A673 (cell line): ENCODE results near the gene CLDN7. TPM values are rescaled to one million over a fixed set of nuclear protein-coding genes. Genes with fewer than 3 reads are reported as not detected.
A peak's percentile ranks its signal among the peaks of the same experiment; 100 is the strongest.

Source experiments
- BruUV-seq: library from RNA; stranded (reverse); fragments of 400-500 nt; replicated peaks from 2 replicates; lab custom pipeline; 2021; lab: Mats Ljungman, UMichigan
- CTCF ChIA-PET: fragments of 300-600 bp; sonication (Branson Sonifier 250); formaldehyde crosslinking; loops from one replicate; lab custom pipeline; 2022; ENCODE audit warnings: antibody characterized with exemption; lab: Charles Lee
- POLR2A ChIA-PET: fragments of 300-600 bp; sonication (Branson Sonifier 250); formaldehyde crosslinking; loops from one replicate; lab custom pipeline; 2022; ENCODE audit warnings: antibody characterized with exemption; ENCODE audit not compliant: low non-redundant PET; lab: Charles Lee
- DNase-seq: peaks from one replicate; pipeline ENCODE4 v3.0.0-alpha.2; 2015; ENCODE audit warnings: low spot score
- H3K27ac ChIP-seq: fragments of 200-600 bp; sonication (generic); 2 replicates; pipeline ENCODE4 v1.5.1; 2016; ENCODE audit warnings: mixed run types, low read depth, mild to moderate bottlenecking, mixed read lengths, antibody characterized with exemption, low read length; ENCODE audit not compliant: poor library complexity, severe bottlenecking
- H3K27me3 ChIP-seq: fragments of 200-600 bp; sonication (generic); replicated peaks from 2 replicates; pipeline ENCODE4 v1.6.1; 2017; ENCODE audit warnings: mixed run types, low read depth, mild to moderate bottlenecking, mixed read lengths, antibody characterized with exemption, low read length; ENCODE audit not compliant: insufficient read depth, poor library complexity
- H3K36me3 ChIP-seq: fragments of 200-600 bp; sonication (generic); 2 replicates; pipeline ENCODE4 v1.6.1; 2016; ENCODE audit warnings: mixed run types, mild to moderate bottlenecking, mixed read lengths, antibody characterized with exemption, low read length; ENCODE audit not compliant: insufficient read depth, poor library complexity, severe bottlenecking
- H3K4me1 ChIP-seq: fragments of 200-600 bp; sonication (generic); 2 replicates; pipeline ENCODE4 v1.6.1; 2017; ENCODE audit warnings: mixed run types, mild to moderate bottlenecking, mixed read lengths, antibody characterized with exemption, low read length; ENCODE audit not compliant: insufficient read depth, poor library complexity, severe bottlenecking
- H3K4me3 ChIP-seq: fragments of 200-600 bp; sonication (generic); 2 replicates; pipeline ENCODE4 v1.5.1; 2016; ENCODE audit warnings: low read depth, mixed run types, mild to moderate bottlenecking, mixed read lengths, low read length; ENCODE audit not compliant: poor library complexity, severe bottlenecking
- H3K9me3 ChIP-seq: fragments of 200-600 bp; sonication (generic); 2 replicates; pipeline ENCODE4 v1.6.1; 2016; ENCODE audit warnings: mixed run types, low read depth, mild to moderate bottlenecking, mixed read lengths, antibody characterized with exemption, low read length; ENCODE audit not compliant: poor library complexity, severe bottlenecking
- CTCF ChIP-seq: fragments of 300-800, 200-600 bp; sonication (generic); conservative IDR thresholded peaks from 2 replicates; pipeline ENCODE4 v1.5.1; 2017; ENCODE audit warnings: low read depth, mild to moderate bottlenecking, antibody characterized with exemption, low read length, moderate library complexity, mixed read lengths
- EZH2 ChIP-seq: fragments of 200-600 bp; sonication (generic); IDR thresholded peaks from 2 replicates; pipeline ENCODE4 v1.6.1; 2017; ENCODE audit warnings: borderline replicate concordance, low read depth, mild to moderate bottlenecking, mixed read lengths, antibody characterized with exemption, low read length; ENCODE audit not compliant: poor library complexity, severe bottlenecking
- intact Hi-C: fragments of 100-400 bp; cut with micrococcal nuclease; formaldehyde crosslinking; loops from one replicate; pipeline ENCODE4 v1.10.0; 2022; ENCODE audit not compliant: unreplicated experiment
- total RNA-seq: library from RNA; stranded (reverse); gene quantifications from 2 replicates; pipeline ENCODE4 v1.2.3, GENCODE V29; 2021

Gene CLDN7
- total RNA-seq, 1 experiment from 2014 or later, result not detected

- intact Hi-C loops, result loop anchor here (1.0 kb wide), 3 partner anchors 16 to 66 kb away; partner anchors contain the start of gene NEURL4
- Histone ChIP-seq H3K9me3 (no peaks in the 10 kb centered on the region), H3K4me3 (peak overlapping the region; percentile 55), H3K4me1 (peaks cover 18% of the 10 kb centered on the region), H3K27me3 (no peaks in the 10 kb centered on the region), H3K27ac (peak overlapping the region; percentile 48), H3K36me3 (no peaks in the 10 kb centered on the region)
- BruUV-seq, result no TSS peak
- peak; percentile 90 for DNase-seq
- ChIA-PET CTCF (interaction anchor here (0.5 to 2.4 kb wide), 3 partner anchors 16 to 318 kb away, joined by 3 to 30 read pairs (median 7); no protein-coding TSS in a partner anchor), POLR2A (no interaction called here)
- TF ChIP-seq EZH2, result no peak
- TF ChIP-seq CTCF, result peak; percentile 94
Measured at GRCh38 chr17:7280519-7281073, 18.3 kb upstream of the CLDN7 start.

GRCh38 chr17:7279448-7279847 is 17.2 kb upstream of the CLDN7 start:
- DNase-seq, result no peak
- no peak overlapping the region for H3K4me3 ChIP-seq
- peaks cover 18% of the 10 kb centered on the region for H3K4me1 ChIP-seq
- intact Hi-C loops, result no loop called here
- ChIA-PET CTCF (interaction anchor here (1.0 kb wide), 1 partner anchor 17 kb away, joined by 4 read pairs; no protein-coding TSS in a partner anchor), POLR2A (no interaction called here)
- BruUV-seq, result no TSS peak
- no peaks in the 10 kb centered on the region for H3K36me3 ChIP-seq
- TF ChIP-seq CTCF (no peak), EZH2 (no peak)
- H3K27me3 ChIP-seq, result no peaks in the 10 kb centered on the region
- no peaks in the 10 kb centered on the region for H3K9me3 ChIP-seq
- H3K27ac ChIP-seq, result no peak overlapping the region

GRCh38 chr17:7266784-7267183 is 4.5 kb upstream of the CLDN7 start:
- no peak overlapping the region for H3K4me3 ChIP-seq
- peaks cover 5% of the 10 kb centered on the region for H3K4me1 ChIP-seq
- DNase-seq, result no peak
- CTCF ChIA-PET, result no interaction called here
- H3K36me3 ChIP-seq, result no peaks in the 10 kb centered on the region
- intact Hi-C loops, result no loop called here
- TF ChIP-seq EZH2 (no peak), CTCF (no peak)
- H3K9me3 ChIP-seq, result no peaks in the 10 kb centered on the region
- no peaks in the 10 kb centered on the region for H3K27me3 ChIP-seq
- H3K27ac ChIP-seq, result no peak overlapping the region
- POLR2A ChIA-PET, result no interaction called here
- BruUV-seq, result no TSS peak
